Natural killer cell (primary cell): ENCODE data around the gene KCNA5. TPM values are rescaled to one million over a fixed set of nuclear protein-coding genes. Genes with fewer than 3 reads are reported as not detected.

ENCODE experiments used
- ATAC-seq, 3 donors: fragments of 150-1000 bp in 2 of 3; fragments of 200-7000 bp in 1 of 3; cut with Tn5 transposase; 1 replicate in 1 of 3; 2 replicates in 2 of 3; pipeline ENCODE4 v1.10.0; 2021; ENCODE audit warnings: mild to moderate bottlenecking in 2 of 3, moderate library complexity in 2 of 3
- DNase-seq, 2 donors: peaks; one replicate each; pipeline versions ENCODE4 v3.0.0 to v3.0.0-alpha.2; 2013 to 2021; ENCODE audit warnings: mixed read lengths in 1 of 2
- H3K27ac ChIP-seq: one replicate; pipeline ENCODE4 v1.5.1; 2013; ENCODE audit warnings: mild to moderate bottlenecking, low read length
- H3K27me3 ChIP-seq: one replicate; pipeline ENCODE4 v1.6.1; 2013; ENCODE audit warnings: low read length; ENCODE audit not compliant: control insufficient read depth, insufficient read depth
- H3K36me3 ChIP-seq: one replicate; pipeline ENCODE4 v1.6.1; 2013; ENCODE audit warnings: low read length; ENCODE audit not compliant: control insufficient read depth, insufficient read depth
- H3K4me1 ChIP-seq: one replicate; pipeline ENCODE4 v1.6.1; 2013; ENCODE audit warnings: low read length; ENCODE audit not compliant: control insufficient read depth, insufficient read depth
- H3K4me3 ChIP-seq: one replicate; pipeline ENCODE4 v1.5.1; 2013; ENCODE audit warnings: low read length
- H3K9me3 ChIP-seq: one replicate; pipeline ENCODE4 v1.6.1; 2013; ENCODE audit warnings: low read length; ENCODE audit not compliant: control insufficient read depth, insufficient read depth
- H3K27ac Mint-ChIP-seq, 2 donors: one replicate each; pipeline ENCODE4 v1.8.0; 2022; ENCODE audit warnings: mild to moderate bottlenecking in 2 of 2, mixed read lengths in 2 of 2, moderate library complexity in 1 of 2
- H3K27me3 Mint-ChIP-seq, 2 donors: one replicate each; pipeline ENCODE4 v1.8.0; 2022; ENCODE audit warnings: low read depth in 2 of 2, mixed read lengths in 2 of 2
- H3K36me3 Mint-ChIP-seq: one replicate; pipeline ENCODE4 v1.8.0; 2022; ENCODE audit warnings: mixed read lengths
- H3K4me1 Mint-ChIP-seq, 2 donors: one replicate each; pipeline ENCODE4 v1.8.0; 2022; ENCODE audit warnings: mixed read lengths in 2 of 2
- H3K4me3 Mint-ChIP-seq: one replicate; pipeline ENCODE4 v1.8.0; 2022; ENCODE audit warnings: mild to moderate bottlenecking, moderate library complexity, mixed read lengths
- H3K9me3 Mint-ChIP-seq, 2 donors: one replicate each; pipeline ENCODE4 v1.8.0; 2022; ENCODE audit warnings: mixed read lengths in 2 of 2
- whole genome bisulfite sequencing: methylation state at CpG from one replicate; pipeline ENCODE4 v1.1.7; 2013; ENCODE audit warnings: missing lambda C conversion rate; ENCODE audit not compliant: insufficient coverage; 5-methylcytosine and 5-hydroxymethylcytosine counted together
- intact Hi-C: fragments of 100-400 bp; cut with micrococcal nuclease; formaldehyde crosslinking; loops from one replicate; pipeline ENCODE4 v1.14.2; 2022
- total RNA-seq, 4 donors: library from RNA; stranded (reverse); fragments of 120-200 nt in 1 of 4; gene quantifications; one replicate each; pipeline versions ENCODE4 v1.2.3 to v1.2.4, GENCODE V29; 2013 to 2022
- TF ChIP-seq, protein P1 (sequence below): fragments of 200-600 bp; IDR thresholded peaks from one replicate; pipeline ENCODE4 v1.8.0; 2022; ENCODE audit warnings: antibody characterized with exemption

Gene KCNA5
- total RNA-seq, 3 donors from 2014 or later (not counting 1 experiment from before 2014, with no cell fraction given) = 0.13 TPM; not detected in 2

- Histone ChIP-seq H3K4me3 (no peak overlapping the region), H3K4me1 (no peaks in the 10 kb centered on the region), H3K9me3 (no peaks in the 10 kb centered on the region), H3K36me3 (no peaks in the 10 kb centered on the region), H3K27me3 (no peaks in the 10 kb centered on the region), H3K27ac (no peak overlapping the region)
- no peak for ATAC-seq
- Mint-ChIP-seq H3K27me3 (peaks cover 4 to 7% of the 10 kb centered on the region in 2 donors), H3K9me3 (no peaks in the 10 kb centered on the region), H3K4me1 (no peaks in the 10 kb centered on the region), H3K36me3 (no peaks in the 10 kb centered on the region), H3K27ac (no peak overlapping the region), H3K4me3 (no peak overlapping the region)
- TF ChIP-seq, protein P1, sequence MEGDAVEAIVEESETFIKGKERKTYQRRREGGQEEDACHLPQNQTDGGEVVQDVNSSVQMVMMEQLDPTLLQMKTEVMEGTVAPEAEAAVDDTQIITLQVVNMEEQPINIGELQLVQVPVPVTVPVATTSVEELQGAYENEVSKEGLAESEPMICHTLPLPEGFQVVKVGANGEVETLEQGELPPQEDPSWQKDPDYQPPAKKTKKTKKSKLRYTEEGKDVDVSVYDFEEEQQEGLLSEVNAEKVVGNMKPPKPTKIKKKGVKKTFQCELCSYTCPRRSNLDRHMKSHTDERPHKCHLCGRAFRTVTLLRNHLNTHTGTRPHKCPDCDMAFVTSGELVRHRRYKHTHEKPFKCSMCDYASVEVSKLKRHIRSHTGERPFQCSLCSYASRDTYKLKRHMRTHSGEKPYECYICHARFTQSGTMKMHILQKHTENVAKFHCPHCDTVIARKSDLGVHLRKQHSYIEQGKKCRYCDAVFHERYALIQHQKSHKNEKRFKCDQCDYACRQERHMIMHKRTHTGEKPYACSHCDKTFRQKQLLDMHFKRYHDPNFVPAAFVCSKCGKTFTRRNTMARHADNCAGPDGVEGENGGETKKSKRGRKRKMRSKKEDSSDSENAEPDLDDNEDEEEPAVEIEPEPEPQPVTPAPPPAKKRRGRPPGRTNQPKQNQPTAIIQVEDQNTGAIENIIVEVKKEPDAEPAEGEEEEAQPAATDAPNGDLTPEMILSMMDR = no peak
- DNase-seq = no peak
- 73% methylated on average over 2 of the region's 3 CpGs for WGBS
- intact Hi-C loops = no loop called here
Measured at GRCh38 chr12:5070090-5070489, 26.4 kb downstream of the KCNA5 start.

GRCh38 chr12:5071496-5071895 lies 27.8 kb downstream of the KCNA5 start:
- no peak for ATAC-seq
- no peak overlapping the region for H3K4me3 Mint-ChIP-seq
- Histone ChIP-seq H3K9me3 (no peaks in the 10 kb centered on the region), H3K4me3 (no peak overlapping the region), H3K27ac (no peak overlapping the region), H3K36me3 (no peaks in the 10 kb centered on the region), H3K27me3 (no peaks in the 10 kb centered on the region), H3K4me1 (no peaks in the 10 kb centered on the region)
- peaks cover 4 to 7% of the 10 kb centered on the region in 2 donors for H3K27me3 Mint-ChIP-seq
- H3K4me1 Mint-ChIP-seq = no peaks in the 10 kb centered on the region
- DNase-seq = no peak
- no peaks in the 10 kb centered on the region for H3K36me3 Mint-ChIP-seq
- TF ChIP-seq, protein P1 = no peak
- no peaks in the 10 kb centered on the region for H3K9me3 Mint-ChIP-seq
- 86% methylated on average over 4 of the region's 4 CpGs for WGBS
- intact Hi-C loops = no loop called here
- H3K27ac Mint-ChIP-seq = no peak overlapping the region

DNA sequence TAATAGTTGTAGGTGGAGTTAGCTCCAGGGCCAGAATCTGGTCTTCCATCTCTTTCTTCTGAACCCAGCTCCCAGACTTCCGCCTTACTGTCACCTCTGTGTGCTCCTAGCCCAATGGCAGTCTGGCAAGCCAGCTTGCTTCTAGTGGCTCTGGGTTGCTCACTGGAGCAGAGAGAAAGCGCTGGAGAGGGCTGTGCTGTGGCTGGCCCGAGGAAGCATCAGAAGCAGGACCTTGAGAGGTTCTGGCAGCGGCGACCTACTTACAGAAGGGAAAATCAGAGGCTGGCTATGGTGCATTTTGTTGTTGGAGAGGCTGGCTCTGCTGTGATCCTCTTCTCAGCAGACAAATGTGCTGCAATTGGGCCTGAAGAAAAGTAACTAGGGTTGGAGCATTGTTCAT lies 28.6 kb downstream of the KCNA5 start:
- peaks cover 4 to 7% of the 10 kb centered on the region in 2 donors for H3K27me3 Mint-ChIP-seq
- 93% methylated on average over 5 of the region's 5 CpGs for WGBS

GRCh38 chr12:5073054-5073453 lies 29.4 kb downstream of the KCNA5 start:
- no peak overlapping the region for H3K4me3 Mint-ChIP-seq
- Histone ChIP-seq H3K4me1 (no peaks in the 10 kb centered on the region), H3K36me3 (no peaks in the 10 kb centered on the region), H3K4me3 (no peak overlapping the region), H3K9me3 (no peaks in the 10 kb centered on the region), H3K27ac (no peak overlapping the region), H3K27me3 (no peaks in the 10 kb centered on the region)
- intact Hi-C loops = no loop called here
- no peaks in the 10 kb centered on the region for H3K36me3 Mint-ChIP-seq
- H3K9me3 Mint-ChIP-seq = no peaks in the 10 kb centered on the region
- H3K4me1 Mint-ChIP-seq = no peaks in the 10 kb centered on the region
- peaks cover 4 to 10% of the 10 kb centered on the region in 2 donors for H3K27me3 Mint-ChIP-seq
- DNase-seq (no peak), ATAC-seq (no peak)
- TF ChIP-seq, protein P1 = no peak
- WGBS = 76% methylated on average over 5 of the region's 5 CpGs
- no peak overlapping the region for H3K27ac Mint-ChIP-seq

More for the DNA sequence above, 28.6 kb downstream of the KCNA5 start:
- H3K4me1 Mint-ChIP-seq = no peaks in the 10 kb centered on the region
- no peak overlapping the region for H3K4me3 Mint-ChIP-seq
- Histone ChIP-seq H3K9me3 (no peaks in the 10 kb centered on the region), H3K27me3 (no peaks in the 10 kb centered on the region), H3K4me3 (no peak overlapping the region), H3K36me3 (no peaks in the 10 kb centered on the region), H3K27ac (no peak overlapping the region), H3K4me1 (no peaks in the 10 kb centered on the region)
- TF ChIP-seq, protein P1 = no peak
- DNase-seq (no peak), ATAC-seq (no peak)
- H3K9me3 Mint-ChIP-seq = no peaks in the 10 kb centered on the region
- H3K27ac Mint-ChIP-seq = no peak overlapping the region
- intact Hi-C loops = no loop called here
- H3K36me3 Mint-ChIP-seq = no peaks in the 10 kb centered on the region
